Smooth muscle cell (in vitro differentiated cells): ENCODE measurements around the gene TPRA1. TPM values are rescaled to one million over a fixed set of nuclear protein-coding genes. Genes with fewer than 3 reads are reported as not detected.
A peak's percentile ranks its signal among the peaks of the same experiment; 100 is the strongest.

Experiments
- DNase-seq: peaks from one replicate; lab custom pipeline; 2025; ENCODE audit not compliant: unreplicated experiment; lab: John Stamatoyannopoulos, UW
- H2AFZ ChIP-seq: fragments of 200-600 bp; sonication (generic); 2 replicates; pipeline ENCODE4 v1.6.0; 2016; ENCODE audit warnings: antibody characterized with exemption, low read depth, mild to moderate bottlenecking
- H3F3A ChIP-seq: fragments of 200-600 bp; sonication (generic); 2 replicates; pipeline ENCODE4 v1.6.0; 2017; ENCODE audit warnings: antibody characterized with exemption, low read depth
- H3K27ac ChIP-seq: fragments of 200-600 bp; sonication (generic); 2 replicates; pipeline ENCODE4 v1.5.1; 2016; ENCODE audit warnings: low read depth, mild to moderate bottlenecking
- H3K27me3 ChIP-seq: fragments of 200-600 bp; sonication (generic); 2 replicates; pipeline ENCODE4 v1.6.1; 2016; ENCODE audit warnings: low read depth, mild to moderate bottlenecking
- H3K36me3 ChIP-seq: fragments of 200-600 bp; sonication (generic); 2 replicates; pipeline ENCODE4 v1.5.1; 2016; ENCODE audit warnings: low read depth
- H3K4me1 ChIP-seq: fragments of 200-600 bp; sonication (generic); 2 replicates; pipeline ENCODE4 v1.5.1; 2016; ENCODE audit warnings: low read depth
- H3K4me2 ChIP-seq: fragments of 200-600 bp; sonication (generic); 2 replicates; pipeline ENCODE4 v1.6.0; 2016; ENCODE audit warnings: mild to moderate bottlenecking
- H3K4me3 ChIP-seq: fragments of 200-600 bp; sonication (generic); 2 replicates; pipeline ENCODE4 v1.5.1; 2016; ENCODE audit warnings: mild to moderate bottlenecking
- H3K79me2 ChIP-seq: fragments of 200-600 bp; sonication (generic); 2 replicates; pipeline ENCODE4 v1.6.0; 2016; ENCODE audit warnings: low read depth, mild to moderate bottlenecking
- H3K9ac ChIP-seq: fragments of 200-600 bp; sonication (generic); 2 replicates; pipeline ENCODE4 v1.6.0; 2016; ENCODE audit warnings: low read depth
- H3K9me3 ChIP-seq: fragments of 200-600 bp; sonication (generic); replicated peaks from 2 replicates; pipeline ENCODE4 v1.5.1; 2016; ENCODE audit warnings: low read depth
- H4K20me1 ChIP-seq: fragments of 200-600 bp; sonication (generic); 2 replicates; pipeline ENCODE4 v1.6.0; 2016; ENCODE audit warnings: low read depth
- WGBS: methylation state at CpG from one replicate; pipeline ENCODE4 v1.1.7; 2016; ENCODE audit warnings: low lambda C conversion rate; 5-methylcytosine and 5-hydroxymethylcytosine counted together
- polyA plus RNA-seq: library from polyadenylated mRNA; unstranded; fragments of >200 nt; fragmentation: Nextera tagmentation; extraction: Ambion mirVana; gene quantifications from 2 replicates; pipeline ENCODE4 v1.2.1, GENCODE V29; 2016
- total RNA-seq: library from RNA; depleted of rRNA; stranded (reverse); fragments of >200 nt; gene quantifications from 2 replicates; pipeline ENCODE4 v1.2.3, GENCODE V29; 2014
- TF ChIP-seq, protein P1 (sequence below): fragments of 200-600 bp; sonication (generic); IDR thresholded peaks from 2 replicates; pipeline ENCODE4 v1.5.1; 2017; ENCODE audit warnings: borderline replicate concordance, mild to moderate bottlenecking, antibody characterized with exemption; ENCODE audit not compliant: insufficient read depth, poor library complexity, severe bottlenecking

The TPRA1 gene
- total and polyA plus RNA-seq, 2 experiments from 2014 or later, result 25.9 to 43.5 TPM

DNA sequence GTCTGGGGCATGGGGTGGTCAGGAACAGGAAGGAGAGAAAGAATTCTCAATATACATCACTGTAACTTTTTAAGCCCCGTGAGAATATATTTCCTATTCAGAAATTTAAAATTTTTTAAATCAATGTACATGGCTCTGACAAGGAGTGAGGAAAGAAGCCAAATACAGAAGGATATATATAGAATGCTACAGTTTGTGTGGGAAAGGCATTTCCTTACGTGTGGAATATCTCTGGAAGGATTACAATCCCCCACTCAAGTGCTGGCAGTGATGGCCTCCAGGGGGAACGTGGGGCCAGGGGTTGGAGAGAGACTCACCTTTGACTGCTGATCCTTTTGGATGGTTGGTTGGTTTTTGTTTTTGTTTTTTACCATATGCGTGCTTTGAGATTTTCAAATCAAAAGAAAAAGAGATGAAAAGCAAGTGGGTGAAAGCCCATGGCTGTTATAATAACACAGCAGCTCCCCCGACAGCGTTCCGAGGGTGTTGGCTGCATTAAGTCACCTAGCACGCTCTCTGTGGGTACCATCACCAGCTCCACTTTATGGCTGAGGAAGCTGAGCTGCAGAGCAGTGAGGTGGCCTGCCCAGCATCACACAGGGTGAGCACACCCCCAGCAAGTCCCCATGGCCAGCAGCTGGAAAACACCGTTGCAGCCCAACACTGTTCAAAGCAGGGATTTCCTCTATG lies 39.9 kb downstream of the TPRA1 start:
- no peaks in the 10 kb centered on the region for H3K27me3 ChIP-seq
- H3K9ac ChIP-seq, result no peak overlapping the region
- 54% methylated on average over 9 of the region's 9 CpGs for WGBS
- no peak for DNase-seq
- no peaks in the 10 kb centered on the region for H3F3A ChIP-seq
- no peaks in the 10 kb centered on the region for H3K79me2 ChIP-seq
- H3K9me3 ChIP-seq, result no peaks in the 10 kb centered on the region
- H4K20me1 ChIP-seq, result no peaks in the 10 kb centered on the region
- no peaks in the 10 kb centered on the region for H3K36me3 ChIP-seq
- TF ChIP-seq, protein P1, sequence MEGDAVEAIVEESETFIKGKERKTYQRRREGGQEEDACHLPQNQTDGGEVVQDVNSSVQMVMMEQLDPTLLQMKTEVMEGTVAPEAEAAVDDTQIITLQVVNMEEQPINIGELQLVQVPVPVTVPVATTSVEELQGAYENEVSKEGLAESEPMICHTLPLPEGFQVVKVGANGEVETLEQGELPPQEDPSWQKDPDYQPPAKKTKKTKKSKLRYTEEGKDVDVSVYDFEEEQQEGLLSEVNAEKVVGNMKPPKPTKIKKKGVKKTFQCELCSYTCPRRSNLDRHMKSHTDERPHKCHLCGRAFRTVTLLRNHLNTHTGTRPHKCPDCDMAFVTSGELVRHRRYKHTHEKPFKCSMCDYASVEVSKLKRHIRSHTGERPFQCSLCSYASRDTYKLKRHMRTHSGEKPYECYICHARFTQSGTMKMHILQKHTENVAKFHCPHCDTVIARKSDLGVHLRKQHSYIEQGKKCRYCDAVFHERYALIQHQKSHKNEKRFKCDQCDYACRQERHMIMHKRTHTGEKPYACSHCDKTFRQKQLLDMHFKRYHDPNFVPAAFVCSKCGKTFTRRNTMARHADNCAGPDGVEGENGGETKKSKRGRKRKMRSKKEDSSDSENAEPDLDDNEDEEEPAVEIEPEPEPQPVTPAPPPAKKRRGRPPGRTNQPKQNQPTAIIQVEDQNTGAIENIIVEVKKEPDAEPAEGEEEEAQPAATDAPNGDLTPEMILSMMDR, result no peak
- H3K4me2 ChIP-seq, result peak overlapping the region; percentile 1
- H3K4me1 ChIP-seq, result no peaks in the 10 kb centered on the region
- no peak overlapping the region for H3K4me3 ChIP-seq
- no peak overlapping the region for H2AFZ ChIP-seq
- no peak overlapping the region for H3K27ac ChIP-seq

DNA sequence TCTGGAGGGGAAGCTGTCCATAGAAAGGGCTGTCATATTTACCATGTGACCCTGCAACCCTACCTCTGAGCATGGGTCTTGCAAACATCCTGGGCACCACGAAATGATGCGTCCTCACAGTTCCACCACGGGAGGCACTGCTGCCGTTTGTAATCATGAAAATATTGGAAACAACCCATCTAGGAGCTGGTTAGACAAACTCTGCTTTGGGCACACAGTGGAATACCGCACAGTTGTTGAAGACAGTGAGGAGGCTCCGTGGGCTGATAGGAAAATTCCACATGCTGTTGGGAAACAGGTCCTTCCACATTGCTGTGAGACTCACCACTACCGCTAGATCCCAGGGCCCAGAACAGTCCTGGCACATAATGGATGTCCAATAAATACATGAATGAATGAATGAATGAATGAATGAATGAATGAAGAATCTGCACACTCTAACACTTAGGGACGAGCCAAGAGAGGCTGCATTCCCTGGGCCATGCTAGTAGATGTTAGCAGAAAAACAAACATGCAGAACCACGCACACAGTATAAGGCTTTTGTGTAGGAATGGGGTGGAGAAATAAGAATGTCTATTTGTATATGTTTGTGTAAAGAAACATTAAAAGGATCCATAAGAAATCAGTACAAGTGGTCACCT lies 40.6 kb downstream of the TPRA1 start:
- Histone ChIP-seq H3K79me2 (no peaks in the 10 kb centered on the region), H3K36me3 (no peaks in the 10 kb centered on the region), H4K20me1 (no peaks in the 10 kb centered on the region), H3K4me1 (no peaks in the 10 kb centered on the region), H2AFZ (no peak overlapping the region), H3K4me2 (peak overlapping the region; percentile 1), H3K4me3 (no peak overlapping the region), H3F3A (peaks cover 2% of the 10 kb centered on the region), H3K27me3 (no peaks in the 10 kb centered on the region), H3K27ac (no peak overlapping the region), H3K9ac (no peak overlapping the region), H3K9me3 (no peaks in the 10 kb centered on the region)
- DNase-seq, result no peak
- WGBS, result 54% methylated on average over 9 of the region's 9 CpGs
- TF ChIP-seq, protein P1, result no peak

DNA sequence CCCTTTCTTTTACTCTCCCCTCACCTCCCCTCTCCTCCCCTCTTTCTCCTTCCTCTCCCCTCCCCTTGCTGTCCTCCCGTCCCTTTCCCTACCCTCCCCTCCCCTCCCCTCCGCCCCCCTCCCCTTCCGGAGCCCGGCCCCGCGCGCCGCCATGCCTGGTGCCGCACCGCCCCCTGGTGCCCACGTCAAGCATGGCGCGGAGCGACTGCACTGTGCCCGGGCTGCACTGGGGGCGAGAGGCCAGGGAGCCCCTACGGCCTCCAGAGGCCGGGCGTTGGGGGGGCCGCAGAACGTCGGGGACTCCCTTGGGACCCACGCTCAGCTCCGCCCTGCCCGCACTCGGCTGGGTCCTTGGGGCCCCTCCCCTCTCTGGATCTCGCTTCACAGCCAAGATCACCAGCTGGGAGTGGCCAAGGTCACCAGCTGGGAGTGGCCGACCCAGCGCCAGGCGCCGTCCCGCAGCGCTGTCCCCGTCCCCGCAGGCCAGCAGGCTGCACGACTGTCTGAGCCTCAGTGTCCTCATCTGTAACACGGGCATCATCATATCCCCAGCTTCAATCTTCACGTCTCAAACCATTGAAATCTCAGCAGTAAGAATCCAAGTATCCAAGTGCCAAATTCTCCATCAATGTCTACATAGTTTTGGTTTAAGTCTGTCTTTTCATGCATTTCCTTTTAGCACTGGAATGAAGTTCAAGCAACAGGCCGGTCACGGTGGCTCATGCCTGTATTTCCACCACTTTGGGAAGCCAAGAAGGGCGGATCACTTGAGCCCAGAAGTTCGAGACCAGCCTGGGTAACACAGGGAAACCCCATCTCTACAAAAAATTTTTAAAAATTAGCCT lies 42.5 kb downstream of the TPRA1 start:
- Histone ChIP-seq H3K4me3 (peak overlapping the region; percentile 65), H4K20me1 (no peaks in the 10 kb centered on the region), H2AFZ (peak overlapping the region; percentile 88), H3K36me3 (no peaks in the 10 kb centered on the region), H3K9ac (no peak overlapping the region), H3K9me3 (no peaks in the 10 kb centered on the region), H3K27ac (no peak overlapping the region), H3K79me2 (no peaks in the 10 kb centered on the region), H3K4me1 (no peaks in the 10 kb centered on the region), H3F3A (peaks cover 7% of the 10 kb centered on the region), H3K4me2 (peak overlapping the region; percentile 93), H3K27me3 (no peaks in the 10 kb centered on the region)
- TF ChIP-seq, protein P1, result peak; percentile 87
- DNase-seq, result peak; percentile 49
- WGBS, result 14% methylated on average over 18 of the region's 42 CpGs
